Left renal pelvis (tissue), 4 donors: ENCODE results near the gene ENTPD2. TPM values are rescaled to one million over a fixed set of nuclear protein-coding genes. Genes with fewer than 3 reads are reported as not detected.

Experiments used
- DNase-seq, 4 donors: peaks; one replicate each; pipeline ENCODE4 v3.0.0-alpha.2; 2013; ENCODE audit warnings: low read depth in 4 of 4, low spot score in 3 of 4
- polyA plus RNA-seq, 4 donors: library from polyadenylated mRNA; unstranded; fragments of 120-200 nt; gene quantifications; one replicate each; pipeline ENCODE4 v1.2.1, GENCODE V29; 2013; ENCODE audit not compliant: insufficient read length in 4 of 4

ENTPD2 gene
- 1 to 10 TPM; 3.2 to 7.5 (median 5.8) TPM for polyA plus RNA-seq

DNA sequence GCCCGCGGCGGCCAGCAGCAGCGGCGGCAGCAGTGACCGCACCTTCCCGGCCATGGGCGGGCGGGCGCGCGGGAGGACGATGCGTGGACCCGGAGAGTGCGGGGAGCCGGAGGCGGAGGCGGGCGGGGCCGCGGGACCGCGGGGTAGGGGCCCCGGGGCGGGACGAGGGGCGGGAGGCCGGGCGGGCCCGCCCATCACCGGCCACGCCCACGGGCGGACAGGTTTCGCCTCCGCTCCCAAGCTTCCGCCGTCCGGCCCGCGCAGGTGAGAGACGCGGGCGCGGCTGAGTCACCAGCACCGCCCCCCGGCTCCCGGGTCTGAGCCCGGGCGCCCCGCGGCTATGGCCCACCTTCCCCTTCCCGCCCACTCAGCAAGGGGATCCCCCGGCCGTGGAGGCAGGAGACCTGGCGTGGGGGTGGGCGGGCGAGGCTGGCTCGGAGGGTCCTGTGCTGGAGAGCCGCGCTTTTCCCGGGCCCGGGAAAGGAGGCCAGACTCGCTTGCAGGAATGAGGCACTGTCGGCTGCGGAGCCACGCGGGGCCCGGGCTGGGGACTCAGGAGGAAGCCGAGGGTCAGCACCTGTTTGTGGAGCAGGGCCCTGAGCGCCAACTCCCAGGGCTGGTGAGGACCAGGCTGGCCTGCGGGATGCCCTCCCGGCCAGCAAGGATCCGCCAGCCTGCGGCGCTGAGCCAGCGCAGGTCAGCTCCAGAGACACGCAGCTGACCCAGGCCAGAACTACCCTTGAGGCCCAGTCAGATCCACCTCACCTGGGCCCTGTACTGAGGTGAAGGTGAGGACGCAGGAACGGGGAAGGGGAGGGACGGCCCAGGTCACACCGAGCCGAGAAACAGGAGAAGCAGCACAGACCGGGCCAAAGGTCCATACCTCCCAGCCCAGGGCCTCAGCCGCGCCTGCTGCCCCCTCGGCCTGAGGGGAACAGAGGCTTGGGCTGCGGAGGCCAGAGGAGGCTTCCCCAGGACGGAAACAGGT, at the start of gene ENTPD2:
Gene ENTPD2 (minus strand): TSS at position 118 of the 988 bp plus-strand sequence. CDS start 64 bp downstream, at position 54.
- no peak for DNase-seq

DNA sequence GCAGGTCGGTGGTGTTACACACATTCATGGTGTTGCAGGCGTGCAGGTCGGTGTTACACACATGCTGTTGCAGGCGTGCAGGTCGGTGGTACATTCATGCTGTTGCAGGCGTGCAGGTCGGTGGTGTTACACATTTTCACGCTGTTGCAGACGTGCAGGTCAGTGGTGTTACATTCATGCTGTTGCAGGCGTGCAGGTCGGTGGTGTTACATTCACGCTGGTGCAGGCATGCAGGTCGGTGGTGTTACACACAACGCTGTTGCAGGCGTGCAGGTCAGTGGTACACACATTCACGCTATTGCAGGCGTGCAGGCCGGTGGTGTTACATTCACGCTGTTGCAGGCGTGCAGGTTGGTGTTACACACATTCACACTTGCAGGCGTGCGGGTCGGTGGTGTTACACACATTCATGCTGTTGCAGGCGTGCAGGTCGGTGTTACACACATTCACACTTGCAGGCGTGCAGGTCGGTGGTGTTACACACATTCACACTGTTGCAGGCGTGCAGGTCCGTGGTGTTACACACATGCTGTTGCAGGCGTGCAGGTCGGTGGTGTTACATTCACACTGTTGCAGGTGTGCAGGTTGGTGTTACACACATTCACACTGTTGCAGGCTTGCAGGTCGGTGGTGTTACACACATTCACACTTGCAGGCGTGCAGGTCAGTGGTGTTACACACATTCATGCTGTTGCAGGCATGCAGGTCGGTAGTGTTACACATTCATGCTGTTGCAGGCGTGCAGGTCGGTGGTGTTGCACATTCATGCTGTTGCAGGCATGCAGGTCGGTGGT, 49.5 kb upstream of the ENTPD2 start:
- DNase-seq: no peak

DNA sequence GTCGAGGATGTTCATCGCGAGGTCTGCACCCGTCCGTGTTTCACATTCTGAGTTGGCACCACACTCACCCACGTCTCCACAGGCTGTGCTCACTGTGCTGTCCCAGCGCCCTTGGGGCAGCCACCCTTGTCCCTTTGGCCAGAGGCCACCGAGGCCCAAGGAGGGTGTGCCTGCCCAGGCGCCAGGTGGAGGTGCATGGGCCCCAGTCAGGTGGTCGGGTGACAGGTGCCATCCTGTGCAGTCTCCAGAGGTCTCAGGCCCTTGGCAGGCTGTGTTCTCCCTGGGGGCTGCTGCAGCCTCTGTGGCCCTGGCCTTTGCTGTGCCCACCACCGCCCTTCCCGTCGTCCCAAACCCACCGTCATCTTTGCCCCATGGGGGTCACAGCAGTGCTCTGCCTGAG, 45.4 kb upstream of the ENTPD2 start:
- no peak for DNase-seq

DNA sequence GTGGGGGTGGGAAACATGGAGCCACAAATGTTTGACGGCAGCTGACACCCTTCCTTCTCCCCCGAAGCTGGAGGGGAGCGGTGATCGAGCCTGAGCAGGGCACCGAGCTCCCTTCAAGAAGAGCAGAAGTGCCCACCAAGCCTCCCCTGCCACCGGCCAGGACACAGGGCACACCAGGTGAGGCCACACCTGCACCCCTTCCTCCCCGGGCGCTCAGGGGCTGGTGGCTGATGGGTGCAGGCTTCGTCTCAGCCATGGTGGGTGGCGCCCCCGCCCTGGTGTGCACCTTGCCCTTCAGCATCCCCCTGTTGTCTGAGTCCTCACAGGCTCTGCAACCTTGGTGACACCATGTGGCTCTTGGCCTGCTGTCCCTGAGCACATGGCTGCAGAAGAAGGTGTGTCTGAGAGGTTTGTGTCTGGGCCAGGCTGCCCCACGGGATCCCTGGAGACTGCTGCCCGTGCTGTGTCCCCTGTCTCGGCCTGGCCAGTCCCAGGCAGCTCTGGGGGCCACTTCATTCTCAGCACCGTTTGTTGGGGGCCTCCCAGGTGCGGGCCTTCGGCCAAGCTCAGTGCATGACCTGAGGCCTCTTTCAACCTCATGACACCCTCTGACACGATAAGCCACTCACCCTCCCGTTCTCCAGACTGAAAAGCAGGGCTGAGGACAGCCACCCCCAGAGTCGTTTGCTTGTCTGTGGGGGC, 44.1 kb upstream of the ENTPD2 start:
- no peak for DNase-seq

DNA sequence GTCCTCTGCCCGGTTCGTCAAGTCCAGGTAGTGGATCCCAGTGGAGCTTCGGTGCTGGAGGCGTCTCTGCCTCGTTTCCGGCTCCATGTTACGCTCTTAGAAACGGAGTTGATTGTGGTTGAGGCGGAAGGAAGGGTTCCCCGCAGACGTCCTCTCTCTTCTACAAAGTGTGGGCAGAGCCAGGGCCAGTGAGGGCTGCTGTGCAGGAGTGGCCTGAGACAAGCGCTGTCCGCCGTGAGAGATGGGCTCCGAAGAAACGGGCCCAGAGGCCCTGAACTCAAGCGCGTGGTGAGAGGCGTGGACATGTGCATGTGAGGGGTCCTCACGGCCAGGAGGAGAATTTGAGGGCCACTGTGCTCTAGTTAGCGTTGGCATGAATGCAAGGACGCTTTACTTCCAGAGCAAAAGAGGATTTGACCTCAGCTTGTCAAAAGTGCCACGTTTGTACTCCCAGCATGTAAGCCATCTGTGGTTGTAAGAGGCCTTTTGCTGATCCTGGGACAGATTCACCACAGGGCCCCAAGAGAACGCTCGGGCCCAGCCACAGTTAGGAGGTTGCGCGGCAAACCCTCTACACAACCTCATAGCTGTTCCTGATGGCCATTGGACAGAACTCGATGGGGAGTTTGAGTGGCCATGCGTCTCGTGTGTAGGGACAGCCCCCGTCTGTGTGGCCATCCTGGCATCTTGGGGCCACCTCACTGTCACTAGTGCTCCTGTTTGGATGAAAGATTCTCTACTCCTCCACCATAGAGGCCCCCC, 43.1 kb upstream of the ENTPD2 start:
- DNase-seq: no peak

DNA sequence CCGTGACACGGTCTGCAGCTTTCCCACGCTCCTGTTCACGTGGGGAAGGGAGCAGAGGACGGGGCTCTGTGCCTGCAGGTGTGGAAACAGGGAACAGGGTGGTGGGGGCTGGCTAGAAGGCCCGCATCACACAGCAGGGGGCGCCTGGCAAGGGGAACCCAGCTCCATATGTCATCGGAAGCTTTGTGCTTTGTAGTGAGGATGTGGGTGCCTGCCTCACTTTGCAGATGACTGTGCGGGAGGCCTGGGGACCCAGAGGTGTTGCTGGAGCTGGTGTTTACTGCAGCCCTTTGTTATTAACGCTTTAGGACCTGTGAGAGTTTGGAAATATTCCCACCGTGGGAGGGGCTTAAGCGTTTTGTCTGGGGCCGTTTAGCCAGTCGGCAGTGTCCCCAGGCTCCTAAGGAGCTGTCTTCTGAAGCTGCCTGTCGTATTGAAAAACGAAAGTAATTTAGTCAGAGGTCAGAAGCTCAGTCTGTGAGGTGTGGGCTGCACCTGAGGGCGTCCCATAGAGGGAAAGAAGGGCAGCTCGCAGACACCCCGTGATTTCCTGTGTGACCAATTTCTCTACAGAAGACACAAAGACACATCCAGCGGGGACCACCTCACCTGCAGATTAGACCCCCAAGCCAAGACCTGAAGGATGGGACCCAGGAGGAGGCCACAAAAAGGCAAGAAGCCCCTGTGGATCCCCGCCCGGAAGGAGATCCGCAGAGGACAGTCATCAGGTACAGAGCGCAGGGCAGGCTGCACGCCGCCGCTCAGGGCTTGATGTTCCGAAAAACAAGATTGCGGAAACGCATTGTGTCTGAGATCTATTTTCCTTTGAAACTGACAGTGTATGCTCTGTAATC, 42.0 kb upstream of the ENTPD2 start:
- DNase-seq: no peak

DNA sequence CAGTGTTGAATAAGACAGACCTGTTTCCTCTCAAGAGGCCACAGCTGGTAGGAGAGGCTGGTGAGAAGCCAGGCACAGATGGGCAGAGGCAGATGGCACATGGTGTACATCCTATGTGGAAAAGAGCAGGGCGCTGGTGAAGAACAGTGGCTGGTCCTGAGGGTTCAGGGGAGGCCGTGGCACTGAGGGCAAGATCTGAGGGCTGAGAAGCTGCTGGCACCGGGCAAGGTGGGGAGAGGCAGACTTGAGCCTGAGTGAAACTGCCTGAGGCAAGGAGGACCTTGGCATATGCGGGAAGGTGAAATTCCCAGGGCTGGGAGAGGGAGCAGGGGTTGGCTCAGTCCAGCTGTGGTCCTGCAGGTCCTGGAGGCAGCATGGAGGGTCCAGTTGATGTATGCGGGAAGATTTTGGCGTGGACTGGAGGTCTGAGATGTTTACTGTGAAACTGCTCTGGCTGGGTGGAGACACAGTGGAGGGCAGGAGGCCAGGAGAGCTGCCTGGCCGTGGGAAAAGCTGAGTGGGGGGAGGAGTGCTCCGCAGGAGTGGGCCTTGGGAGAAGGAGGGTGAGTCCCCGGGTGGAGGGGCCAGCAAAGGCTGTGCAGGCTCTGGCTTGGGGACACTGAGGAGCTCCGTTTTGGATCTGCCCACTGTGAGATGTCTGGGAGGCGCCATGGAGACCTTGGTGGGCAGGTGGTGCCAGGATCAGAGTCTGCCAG, 35.5 kb upstream of the ENTPD2 start:
- no peak for DNase-seq

DNA sequence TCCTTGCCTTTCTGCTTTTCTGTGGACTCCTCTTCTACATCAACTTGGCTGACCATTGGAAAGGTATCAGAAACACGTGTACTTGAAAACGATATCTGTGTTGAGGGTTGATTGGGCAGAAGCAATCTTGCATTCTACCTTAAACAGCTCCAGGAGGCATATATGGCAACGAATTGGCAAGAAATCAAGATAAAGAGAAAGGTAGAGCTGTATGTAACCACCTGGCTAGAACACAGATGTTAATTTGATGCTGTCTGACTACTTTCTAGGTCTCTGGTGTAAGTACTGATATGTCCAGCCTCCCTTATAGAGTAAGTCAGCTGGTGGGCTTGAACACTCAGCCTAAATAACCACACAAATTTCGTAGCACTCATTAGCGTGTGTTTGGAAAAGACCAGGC, 34.3 kb upstream of the ENTPD2 start:
- no peak for DNase-seq

DNA sequence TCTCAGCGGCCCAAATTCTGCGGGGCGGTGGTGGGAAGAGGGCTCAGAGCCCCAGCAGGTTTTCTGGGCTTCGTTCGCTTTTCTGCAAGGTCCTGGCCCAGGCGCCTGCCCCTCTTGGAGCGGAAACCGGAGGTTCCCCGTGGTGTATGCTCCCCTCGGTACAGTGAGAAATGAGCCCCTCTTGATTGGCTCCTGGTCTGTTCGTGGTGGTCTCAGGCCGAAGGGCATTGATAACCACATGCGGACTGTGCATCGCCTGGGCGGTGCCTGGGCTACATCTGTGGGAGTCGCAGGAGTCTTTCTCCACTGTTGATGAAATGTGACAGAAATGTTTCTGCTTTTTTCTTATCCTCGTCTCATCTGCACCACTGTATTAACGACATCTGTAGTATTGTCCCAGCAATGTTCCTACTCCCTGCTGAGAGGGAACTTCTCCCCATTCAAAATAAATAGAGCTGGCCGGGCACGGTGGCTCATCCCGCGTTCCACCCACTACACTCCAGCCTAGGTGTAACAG, 33.6 kb upstream of the ENTPD2 start:
- no peak for DNase-seq

DNA sequence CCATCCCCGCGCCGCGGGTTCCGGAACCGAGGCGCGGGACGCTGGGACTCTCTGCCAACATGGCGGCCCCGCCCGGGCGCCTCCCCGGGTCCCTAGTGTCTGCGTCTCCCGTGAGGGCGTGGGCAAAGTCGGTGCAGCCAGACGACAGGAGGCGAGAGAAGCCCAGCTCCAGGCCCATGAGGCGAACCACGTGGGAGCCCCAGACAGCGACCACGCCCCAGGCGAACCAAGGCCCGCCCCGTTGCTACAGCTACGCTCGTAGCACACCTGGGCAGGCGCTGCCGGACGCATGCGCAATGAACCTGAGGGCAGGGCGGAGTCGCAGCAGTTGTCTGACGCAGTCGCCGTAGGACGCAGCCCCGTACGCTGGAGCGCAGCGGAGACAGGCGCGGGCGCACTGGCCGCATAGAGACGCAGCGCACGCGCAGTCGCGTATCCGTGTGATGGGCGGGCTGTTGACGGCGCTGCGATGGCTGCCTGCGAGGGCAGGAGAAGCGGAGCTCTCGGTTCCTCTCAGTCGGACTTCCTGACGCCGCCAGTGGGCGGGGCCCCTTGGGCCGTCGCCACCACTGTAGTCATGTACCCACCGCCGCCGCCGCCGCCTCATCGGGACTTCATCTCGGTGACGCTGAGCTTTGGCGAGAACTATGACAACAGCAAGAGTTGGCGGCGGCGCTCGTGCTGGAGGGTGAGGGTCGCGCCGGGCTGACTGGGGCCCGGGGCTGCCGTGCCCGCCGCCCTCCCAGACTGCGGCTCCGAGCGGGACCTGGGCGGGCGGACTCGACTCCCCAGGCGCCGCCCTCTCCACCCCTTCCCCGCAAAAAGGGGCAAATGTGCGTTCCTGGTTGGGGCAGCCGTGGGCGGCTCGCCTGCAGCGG, 32.9 kb upstream of the ENTPD2 start, which contains the start of gene MAN1B1:
Gene MAN1B1 (plus strand): TSS at position 455 of the 878 bp plus-strand sequence. CDS start 15 bp downstream, at position 470.
- DNase-seq: peak; percentile 94 to 97 (median 95)

DNA sequence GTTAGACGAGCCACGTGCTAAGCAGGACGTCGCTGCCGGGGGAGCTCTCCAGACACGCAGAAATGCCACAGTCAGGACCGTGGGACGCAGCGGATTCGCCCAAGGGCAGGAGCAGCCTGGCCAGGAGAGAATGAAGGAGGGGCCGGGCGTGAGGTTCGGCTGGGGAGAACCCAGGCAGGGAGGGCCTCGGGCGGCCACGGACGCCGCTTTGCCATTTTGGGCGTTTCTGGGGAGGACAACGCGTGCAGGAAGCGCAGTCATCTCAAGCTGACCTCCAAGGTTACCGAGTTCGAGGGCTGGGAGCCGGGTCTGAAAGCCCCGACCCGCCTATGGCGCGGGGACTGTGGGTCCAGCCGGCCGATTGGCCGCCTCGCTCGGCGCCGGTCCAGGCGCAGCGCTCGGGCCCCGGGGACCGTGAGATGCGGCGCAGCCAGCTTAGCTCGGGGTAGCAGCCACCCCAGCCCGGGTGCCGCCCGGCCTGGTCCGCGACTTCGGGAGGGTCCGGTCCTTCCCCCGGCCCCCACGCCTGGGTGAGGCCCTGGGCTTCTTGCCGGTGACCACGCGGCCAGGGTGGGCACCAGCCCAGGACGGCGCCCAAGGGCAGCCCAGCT, 32.2 kb upstream of the ENTPD2 start:
- no peak for DNase-seq

DNA sequence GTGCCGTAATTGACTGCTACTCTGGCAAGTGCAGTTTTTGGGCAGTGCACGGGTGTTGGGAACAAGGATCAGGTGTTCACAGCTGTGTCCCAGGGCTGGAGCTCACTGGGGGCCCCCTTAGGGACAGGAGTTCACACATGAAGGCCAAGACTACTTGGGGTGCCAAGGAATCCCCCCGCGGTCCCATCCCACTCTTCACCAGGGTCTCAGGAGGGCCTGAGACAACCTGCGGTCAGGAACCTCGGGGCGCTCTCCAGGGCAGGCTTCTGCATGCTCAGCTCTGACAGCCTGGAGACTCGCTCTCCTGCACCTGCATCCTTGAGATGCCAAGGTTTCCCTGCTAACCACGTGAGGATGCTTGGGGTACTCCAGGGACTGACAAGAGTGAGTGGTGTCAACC, 30.7 kb upstream of the ENTPD2 start:
- no peak for DNase-seq

DNA sequence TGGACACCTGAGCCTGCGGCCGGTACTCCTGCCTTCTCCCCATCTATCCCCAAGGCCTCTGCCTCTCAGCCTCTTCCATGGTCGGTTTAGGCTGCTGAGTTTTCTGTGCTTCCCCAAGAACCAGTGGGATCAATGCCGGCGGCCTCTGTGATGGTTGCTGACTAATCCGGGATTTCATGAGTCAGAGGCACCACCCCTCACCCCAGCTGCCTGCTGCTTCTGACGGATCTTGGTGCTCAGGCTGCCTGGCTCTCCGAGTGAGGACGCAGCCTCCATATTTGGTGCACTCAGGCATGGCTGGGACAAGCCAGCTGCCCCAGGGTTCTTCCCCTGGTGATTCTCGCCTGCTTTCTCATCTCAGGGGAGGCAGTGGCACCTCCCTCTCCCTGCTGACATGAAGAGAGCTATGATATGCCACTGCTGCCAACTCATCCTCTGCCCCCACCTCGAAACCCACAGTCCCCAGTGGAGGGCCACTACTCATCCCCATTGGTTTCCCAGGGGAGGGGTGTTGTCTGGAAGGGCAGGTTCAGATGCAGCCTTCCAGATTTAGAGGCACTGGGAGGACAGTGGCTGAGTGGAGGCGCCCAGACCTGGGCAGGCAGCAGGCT, 29.6 kb upstream of the ENTPD2 start:
- DNase-seq: no peak

DNA sequence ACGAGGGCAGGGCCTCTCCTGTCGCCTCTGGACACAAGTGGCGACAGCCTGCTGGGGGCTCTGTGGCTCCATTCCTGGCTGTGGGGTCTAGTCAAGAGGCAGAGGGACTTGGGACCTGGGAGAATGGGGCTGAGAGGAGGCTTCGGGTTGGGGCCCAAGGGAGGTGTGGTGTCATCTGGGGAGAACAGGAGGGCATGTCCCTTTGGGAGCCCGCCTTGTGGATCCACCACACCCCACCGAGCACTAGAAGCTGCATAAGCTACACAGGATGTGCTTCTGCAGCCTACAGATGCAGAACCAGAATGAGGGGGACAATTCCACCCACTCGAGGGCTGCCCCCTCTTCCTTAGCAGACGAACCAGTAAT, 29.0 kb upstream of the ENTPD2 start:
- no peak for DNase-seq

DNA sequence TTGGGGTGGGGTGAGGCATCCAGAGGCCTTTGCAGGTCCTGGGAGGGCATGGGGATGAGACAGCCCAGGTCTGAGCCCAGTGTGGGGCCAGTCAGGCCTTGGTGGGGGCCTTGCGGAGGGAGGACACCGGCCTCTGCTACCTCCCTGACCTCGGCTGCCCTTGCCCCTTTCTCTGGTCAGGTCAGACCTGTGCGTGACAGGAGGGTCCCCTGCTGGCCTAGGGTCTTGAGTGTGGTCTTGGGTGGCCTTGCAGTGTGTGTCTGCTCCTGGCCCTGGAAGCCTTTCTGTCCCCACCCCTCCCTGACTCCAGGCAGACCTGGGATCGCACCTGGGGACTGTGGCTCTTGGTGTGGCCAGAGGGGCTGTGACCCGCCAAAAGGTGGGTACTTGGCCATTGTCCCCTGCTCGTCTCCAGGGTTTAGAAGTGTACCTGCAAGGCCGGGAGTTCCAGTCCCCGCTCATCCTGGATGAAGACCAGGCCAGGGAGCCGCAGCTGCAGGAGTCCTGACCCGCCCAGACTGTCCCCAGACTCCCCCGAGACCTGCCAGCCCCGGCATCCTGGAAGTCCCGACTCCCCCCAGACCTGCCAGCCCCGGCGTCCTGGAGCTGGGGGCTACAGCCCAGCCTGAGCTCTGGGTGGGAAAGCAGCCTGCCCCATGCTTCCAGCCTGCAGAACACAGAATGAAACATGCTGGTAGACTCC, 28.5 kb upstream of the ENTPD2 start:
- no peak for DNase-seq
